HepG2 (cell line): ENCODE data around the gene DENND2D. TPM values are rescaled to one million over a fixed set of nuclear protein-coding genes. Genes with fewer than 3 reads are reported as not detected.
A peak's percentile ranks its signal among the peaks of the same experiment; 100 is the strongest.

Experiments
- BRCA1 ChIP-seq: sonication (generic); formaldehyde crosslinking; IDR thresholded peaks from 2 replicates; pipeline ENCODE4 v1.4.0; 2020; ENCODE audit warnings: missing genetic modification reagents
- ETV5 ChIP-seq: IDR thresholded peaks from 2 replicates; pipeline ENCODE4 v1.6.1; 2018; ENCODE audit warnings: missing biosample characterization, missing genetic modification reagents, inconsistent platforms, borderline replicate concordance
- FIP1L1 ChIP-seq: fragments of 200-400 bp; formaldehyde crosslinking; IDR thresholded peaks from 2 replicates; pipeline ENCODE4 v1.6.1; 2018; ENCODE audit warnings: low read depth, mild to moderate bottlenecking, low read length, moderate library complexity, borderline replicate concordance; ENCODE audit not compliant: insufficient read depth
- FLYWCH1 ChIP-seq: sonication (generic); formaldehyde crosslinking; IDR thresholded peaks from 2 replicates; pipeline ENCODE4 v1.8.1; 2023; ENCODE audit warnings: mild to moderate bottlenecking, missing genetic modification reagents
- FOXO1 ChIP-seq: sonication (generic); formaldehyde crosslinking; IDR thresholded peaks from 2 replicates; pipeline ENCODE4 v1.4.0; 2020; ENCODE audit warnings: missing genetic modification reagents
- HES4 ChIP-seq: sonication (generic); formaldehyde crosslinking; IDR thresholded peaks from 2 replicates; pipeline ENCODE4 v1.9.0; 2021; ENCODE audit warnings: mild to moderate bottlenecking, missing genetic modification reagents, borderline replicate concordance
- HNF1B ChIP-seq: sonication (generic); formaldehyde crosslinking; IDR thresholded peaks from 2 replicates; pipeline ENCODE4 v1.5.1; 2020; ENCODE audit warnings: mild to moderate bottlenecking, moderate library complexity, missing genetic modification reagents
- KLF9 ChIP-seq: IDR thresholded peaks from 2 replicates; pipeline ENCODE4 v1.6.1; 2016; ENCODE audit warnings: low read depth
- MAFK ChIP-seq, 2 experiments: IDR thresholded peaks in 1 of 2; conservative IDR thresholded peaks in 1 of 2; 2 replicates each; pipeline ENCODE4 v1.6.1; 2011; ENCODE audit warnings: improper control_type of control experiment in 2 of 2, low read length in 2 of 2
- MTF2 ChIP-seq: sonication (generic); formaldehyde crosslinking; IDR thresholded peaks from 2 replicates; pipeline ENCODE4 v1.5.0; 2020; ENCODE audit warnings: missing genetic modification reagents, borderline replicate concordance
- NKX3-1 ChIP-seq: sonication (generic); formaldehyde crosslinking; IDR thresholded peaks from 2 replicates; pipeline ENCODE4 v1.5.0; 2020; ENCODE audit warnings: missing genetic modification reagents
- SPEN ChIP-seq: sonication (generic); formaldehyde crosslinking; IDR thresholded peaks from 2 replicates; pipeline ENCODE4 v1.5.1; 2020; ENCODE audit warnings: low read depth, mild to moderate bottlenecking, missing genetic modification reagents
- TSC22D2 ChIP-seq: sonication (generic); formaldehyde crosslinking; IDR thresholded peaks from 2 replicates; pipeline ENCODE4 v1.5.1; 2020; ENCODE audit warnings: missing genetic modification reagents, mild to moderate bottlenecking, borderline replicate concordance
- ZMYM4 ChIP-seq: sonication (generic); formaldehyde crosslinking; IDR thresholded peaks from 2 replicates; pipeline ENCODE4 v1.8.1; 2023; ENCODE audit warnings: mild to moderate bottlenecking, missing genetic modification reagents
- ZNF251 ChIP-seq: sonication (generic); formaldehyde crosslinking; IDR thresholded peaks from 2 replicates; pipeline ENCODE4 v1.9.0; 2021; ENCODE audit warnings: mild to moderate bottlenecking, missing genetic modification reagents
- ZNF335 ChIP-seq: sonication (generic); formaldehyde crosslinking; IDR thresholded peaks from 2 replicates; pipeline ENCODE4 v1.4.0; 2020; ENCODE audit warnings: missing genetic modification reagents
- ZNF383 ChIP-seq: sonication (generic); formaldehyde crosslinking; IDR thresholded peaks from 2 replicates; pipeline ENCODE4 v1.4.0; 2020; ENCODE audit warnings: missing genetic modification reagents, mild to moderate bottlenecking, borderline replicate concordance
- ZNF460 ChIP-seq: sonication (generic); formaldehyde crosslinking; IDR thresholded peaks from 2 replicates; pipeline ENCODE4 v1.5.1; 2020; ENCODE audit warnings: missing genetic modification reagents, mild to moderate bottlenecking, borderline replicate concordance
- polyA plus RNA-seq, 8 experiments: library from polyadenylated mRNA; depleted of rRNA in 3 of 8; stranded (reverse) in 7 of 8; unstranded in 1 of 8; fragments of >200 nt; fragmentation: Illumina TruSeq in 4 of 8; extraction: Trizol in 4 of 8; gene quantifications; 2 replicates each; pipeline versions ENCODE4 v1.2.1 to v1.2.3, GENCODE V29; 2011 to 2016; ENCODE audit warnings: low read depth in 4 of 8, missing spikeins in 1 of 8, mixed read lengths in 1 of 8; ENCODE audit not compliant: insufficient read depth in 1 of 8
- total RNA-seq, 5 experiments: library from RNA; depleted of rRNA; stranded (reverse); fragments of >200 nt; fragmentation: Illumina TruSeq; extraction: Trizol; gene quantifications; 2 replicates each; pipeline ENCODE4 v1.2.3, GENCODE V29; 2016; ENCODE audit warnings: low read depth in 1 of 5
- TF ChIP-seq, protein P1 (sequence below): sonication (generic); formaldehyde crosslinking; IDR thresholded peaks from 2 replicates; pipeline ENCODE4 v1.4.0; 2020; ENCODE audit warnings: missing genetic modification reagents, mild to moderate bottlenecking, borderline replicate concordance
- TF ChIP-seq, protein P2 (sequence below): sonication (generic); formaldehyde crosslinking; IDR thresholded peaks from 2 replicates; pipeline ENCODE4 v1.8.0; 2023; ENCODE audit warnings: mild to moderate bottlenecking, missing genetic modification reagents
- TF ChIP-seq, protein P3 (sequence below): sonication (generic); formaldehyde crosslinking; conservative IDR thresholded peaks from 2 replicates; pipeline ENCODE4 v1.4.0; 2020; ENCODE audit warnings: missing genetic modification reagents
- TF ChIP-seq, protein P4 (sequence below): sonication (generic); formaldehyde crosslinking; IDR thresholded peaks from 2 replicates; pipeline ENCODE4 v1.5.0; 2020; ENCODE audit warnings: missing genetic modification reagents

Gene DENND2D
- total and polyA plus RNA-seq, 2 of the 13 experiments (the other 11 are each of a cell fraction or from before 2014, with no cell fraction given): 0.04 TPM; not detected in 1

GRCh38 chr1:111247125-111247838, 46.8 kb upstream of the DENND2D start (continued):
- no peak for TF ChIP-seq TSC22D2 (CRISPR knock-in tag)
- TF ChIP-seq MAFK (conservative IDR thresholded peaks at IDR 0.05 in 1 of 2, IDR thresholded peaks at IDR 0.05 in 1 of 2; ENCODE audit: low read length in 2 of 2): no peak
- peak; percentile 78; the same call in 1 of the 2 replicates for TF ChIP-seq FOXO1 (CRISPR knock-in tag)
- TF ChIP-seq MTF2: no peak
- TF ChIP-seq, protein P1, sequence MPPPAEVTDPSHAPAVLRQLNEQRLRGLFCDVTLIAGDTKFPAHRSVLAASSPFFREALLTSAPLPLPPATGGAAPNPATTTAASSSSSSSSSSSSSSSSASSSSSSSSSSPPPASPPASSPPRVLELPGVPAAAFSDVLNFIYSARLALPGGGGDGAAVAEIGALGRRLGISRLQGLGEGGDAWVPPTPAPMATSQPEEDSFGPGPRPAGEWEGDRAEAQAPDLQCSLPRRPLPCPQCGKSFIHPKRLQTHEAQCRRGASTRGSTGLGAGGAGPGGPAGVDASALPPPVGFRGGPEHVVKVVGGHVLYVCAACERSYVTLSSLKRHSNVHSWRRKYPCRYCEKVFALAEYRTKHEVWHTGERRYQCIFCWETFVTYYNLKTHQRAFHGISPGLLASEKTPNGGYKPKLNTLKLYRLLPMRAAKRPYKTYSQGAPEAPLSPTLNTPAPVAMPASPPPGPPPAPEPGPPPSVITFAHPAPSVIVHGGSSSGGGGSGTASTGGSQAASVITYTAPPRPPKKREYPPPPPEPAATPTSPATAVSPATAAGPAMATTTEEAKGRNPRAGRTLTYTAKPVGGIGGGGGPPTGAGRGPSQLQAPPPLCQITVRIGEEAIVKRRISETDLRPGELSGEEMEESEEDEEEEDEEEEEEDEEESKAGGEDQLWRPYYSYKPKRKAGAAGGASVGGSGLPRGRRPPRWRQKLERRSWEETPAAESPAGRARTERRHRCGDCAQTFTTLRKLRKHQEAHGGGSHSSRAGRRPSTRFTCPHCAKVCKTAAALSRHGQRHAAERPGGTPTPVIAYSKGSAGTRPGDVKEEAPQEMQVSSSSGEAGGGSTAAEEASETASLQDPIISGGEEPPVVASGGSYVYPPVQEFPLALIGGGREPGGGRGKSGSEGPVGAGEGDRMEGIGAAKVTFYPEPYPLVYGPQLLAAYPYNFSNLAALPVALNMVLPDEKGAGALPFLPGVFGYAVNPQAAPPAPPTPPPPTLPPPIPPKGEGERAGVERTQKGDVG: no peak
- no peak for TF ChIP-seq BRCA1 (CRISPR knock-in tag)
- no peak for TF ChIP-seq ZNF335 (CRISPR knock-in tag)
- TF ChIP-seq SPEN (CRISPR knock-in tag): 0 out of 2 replicates have a peak, but pooled peaks have one; percentile 21
- TF ChIP-seq, protein P2, sequence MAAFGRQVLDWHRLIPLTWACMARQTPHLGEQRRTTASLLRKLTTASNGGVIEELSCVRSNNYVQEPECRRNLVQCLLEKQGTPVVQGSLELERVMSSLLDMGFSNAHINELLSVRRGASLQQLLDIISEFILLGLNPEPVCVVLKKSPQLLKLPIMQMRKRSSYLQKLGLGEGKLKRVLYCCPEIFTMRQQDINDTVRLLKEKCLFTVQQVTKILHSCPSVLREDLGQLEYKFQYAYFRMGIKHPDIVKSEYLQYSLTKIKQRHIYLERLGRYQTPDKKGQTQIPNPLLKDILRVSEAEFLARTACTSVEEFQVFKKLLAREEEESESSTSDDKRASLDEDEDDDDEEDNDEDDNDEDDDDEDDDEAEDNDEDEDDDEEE: no peak
- TF ChIP-seq FLYWCH1 (CRISPR knock-in tag): no peak
- no peak for TF ChIP-seq FIP1L1
- no peak for TF ChIP-seq ZNF460 (CRISPR knock-in tag)
- TF ChIP-seq, protein P3, sequence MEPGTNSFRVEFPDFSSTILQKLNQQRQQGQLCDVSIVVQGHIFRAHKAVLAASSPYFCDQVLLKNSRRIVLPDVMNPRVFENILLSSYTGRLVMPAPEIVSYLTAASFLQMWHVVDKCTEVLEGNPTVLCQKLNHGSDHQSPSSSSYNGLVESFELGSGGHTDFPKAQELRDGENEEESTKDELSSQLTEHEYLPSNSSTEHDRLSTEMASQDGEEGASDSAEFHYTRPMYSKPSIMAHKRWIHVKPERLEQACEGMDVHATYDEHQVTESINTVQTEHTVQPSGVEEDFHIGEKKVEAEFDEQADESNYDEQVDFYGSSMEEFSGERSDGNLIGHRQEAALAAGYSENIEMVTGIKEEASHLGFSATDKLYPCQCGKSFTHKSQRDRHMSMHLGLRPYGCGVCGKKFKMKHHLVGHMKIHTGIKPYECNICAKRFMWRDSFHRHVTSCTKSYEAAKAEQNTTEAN (CRISPR knock-in tag): no peak
- TF ChIP-seq, protein P4, sequence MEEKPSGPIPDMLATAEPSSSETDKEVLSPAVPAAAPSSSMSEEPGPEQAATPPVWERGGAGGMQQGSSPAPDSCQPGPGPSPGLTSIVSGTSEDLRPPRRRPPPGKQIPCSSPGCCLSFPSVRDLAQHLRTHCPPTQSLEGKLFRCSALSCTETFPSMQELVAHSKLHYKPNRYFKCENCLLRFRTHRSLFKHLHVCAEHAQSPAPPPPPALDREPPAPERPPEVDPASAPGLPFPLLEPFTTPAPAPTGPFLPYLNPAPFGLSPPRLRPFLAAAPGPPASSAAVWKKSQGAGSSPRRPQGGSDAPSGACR (CRISPR knock-in tag): no peak
- TF ChIP-seq HES4: no peak
- peak; percentile 48 for TF ChIP-seq ZMYM4 (CRISPR knock-in tag)
- TF ChIP-seq ETV5 (CRISPR knock-in tag): peak; percentile 12; the same call in 1 of the 2 replicates
- TF ChIP-seq HNF1B (CRISPR knock-in tag): no peak
- TF ChIP-seq KLF9 (CRISPR knock-in tag): no peak
- no peak for TF ChIP-seq NKX3-1 (CRISPR knock-in tag)
- TF ChIP-seq ZNF383 (CRISPR knock-in tag): no peak
- TF ChIP-seq ZNF251 (CRISPR knock-in tag): no peak
